Thyroid gland (tissue), 4 donors: Measurements from ENCODE around the gene PLA2G10.

Experiments
- CTCF ChIP-seq, 6 experiments: fragments of 200-600 bp in 3 of 6; fragments of 450-650 bp in 3 of 6; sonication (generic) in 3 of 6; IDR thresholded peaks; one replicate each; pipeline ENCODE4 v1.5.1; 2016 to 2019; ENCODE audit warnings: antibody characterized with exemption in 6 of 6, mild to moderate bottlenecking in 2 of 6, inconsistent platforms in 1 of 6, moderate library complexity in 1 of 6
- POLR2A ChIP-seq, 2 donors: fragments of 450-650 bp; IDR thresholded peaks; one replicate each; pipeline ENCODE4 v1.6.1; 2017; ENCODE audit warnings: antibody characterized with exemption in 2 of 2, mild to moderate bottlenecking in 2 of 2, moderate library complexity in 1 of 2

- TF ChIP-seq CTCF (IDR thresholded peaks at IDR 0.05) (no peak), POLR2A (IDR thresholded peaks at IDR 0.05) (no peak)
Observed at GRCh38 chr16:14676633-14677032, 17.5 kb downstream of the PLA2G10 start.
